ENCODE data around the gene TFDP2. TPM values are rescaled to one million over a fixed set of nuclear protein-coding genes. Genes with fewer than 3 reads are reported as not detected.

Gene TFDP2
- total and polyA plus RNA-seq, 9 of the 15 experiments (the other 6 are each of a cell fraction or from before 2014, with no cell fraction given) = 95.6 to 179 (median 126) TPM

- Histone ChIP-seq H3K4me3 (no peak overlapping the region), H4K20me1 (replicated peaks; ENCODE audit: control insufficient read depth, insufficient read depth, low read length) (no peaks in the 10 kb centered on the region), H3K4me2 (ENCODE audit: insufficient read depth, low read length) (no peak overlapping the region), H3K9me1 (ENCODE audit: control insufficient read depth, insufficient read depth, low read length) (no peaks in the 10 kb centered on the region), H3K36me3 (ENCODE audit: control insufficient read depth, insufficient read depth, low read length) (peaks cover 77% of the 10 kb centered on the region), H3K27ac (ENCODE audit: extremely low read depth, low read depth, low read length) (no peak overlapping the region), H3K27me3 (ENCODE audit: control insufficient read depth in 2 of 2, insufficient read depth in 2 of 2, low read length in 2 of 2) (no peaks in the 10 kb centered on the region), H3K4me1 (replicated peaks in 1 of 2; ENCODE audit: control insufficient read depth in 2 of 2, insufficient read depth in 2 of 2, low read length in 2 of 2) (no peaks in the 10 kb centered on the region), H3K9ac (ENCODE audit: insufficient read depth in 1 of 2, low read depth in 2 of 2, low read length in 2 of 2) (no peak overlapping the region), H3K79me2 (ENCODE audit: control insufficient read depth, insufficient read depth, low read length) (no peaks in the 10 kb centered on the region), H3K9me3 (replicated peaks; ENCODE audit: control insufficient read depth, insufficient read depth, low read depth, low read length) (no peaks in the 10 kb centered on the region), H2AFZ (ENCODE audit: low read depth, low read length) (no peak overlapping the region)
- ATAC-seq = no peak
- ChIA-PET CTCF (ENCODE audit: low intra/inter-chr PET ratio) (no interaction called here), POLR2A (no interaction called here)
- no peak for TF ChIP-seq MYNN (IDR thresholded peaks at IDR 0.05)
- no peak for TF ChIP-seq MYNN (CRISPR knock-in tag; IDR thresholded peaks at IDR 0.05)
- no peak for TF ChIP-seq RCOR1 (IDR thresholded peaks at IDR 0.05; ENCODE audit: borderline replicate concordance in 1 of 2, low read depth in 2 of 2, low read length in 2 of 2)
- no peak for TF ChIP-seq MTF1 (CRISPR knock-in tag; IDR thresholded peaks at IDR 0.05; ENCODE audit: borderline replicate concordance)
- TF ChIP-seq FOS (IDR thresholded peaks at IDR 0.05; ENCODE audit: extremely low read depth, insufficient read length) = no peak
- TF ChIP-seq, protein P1, sequence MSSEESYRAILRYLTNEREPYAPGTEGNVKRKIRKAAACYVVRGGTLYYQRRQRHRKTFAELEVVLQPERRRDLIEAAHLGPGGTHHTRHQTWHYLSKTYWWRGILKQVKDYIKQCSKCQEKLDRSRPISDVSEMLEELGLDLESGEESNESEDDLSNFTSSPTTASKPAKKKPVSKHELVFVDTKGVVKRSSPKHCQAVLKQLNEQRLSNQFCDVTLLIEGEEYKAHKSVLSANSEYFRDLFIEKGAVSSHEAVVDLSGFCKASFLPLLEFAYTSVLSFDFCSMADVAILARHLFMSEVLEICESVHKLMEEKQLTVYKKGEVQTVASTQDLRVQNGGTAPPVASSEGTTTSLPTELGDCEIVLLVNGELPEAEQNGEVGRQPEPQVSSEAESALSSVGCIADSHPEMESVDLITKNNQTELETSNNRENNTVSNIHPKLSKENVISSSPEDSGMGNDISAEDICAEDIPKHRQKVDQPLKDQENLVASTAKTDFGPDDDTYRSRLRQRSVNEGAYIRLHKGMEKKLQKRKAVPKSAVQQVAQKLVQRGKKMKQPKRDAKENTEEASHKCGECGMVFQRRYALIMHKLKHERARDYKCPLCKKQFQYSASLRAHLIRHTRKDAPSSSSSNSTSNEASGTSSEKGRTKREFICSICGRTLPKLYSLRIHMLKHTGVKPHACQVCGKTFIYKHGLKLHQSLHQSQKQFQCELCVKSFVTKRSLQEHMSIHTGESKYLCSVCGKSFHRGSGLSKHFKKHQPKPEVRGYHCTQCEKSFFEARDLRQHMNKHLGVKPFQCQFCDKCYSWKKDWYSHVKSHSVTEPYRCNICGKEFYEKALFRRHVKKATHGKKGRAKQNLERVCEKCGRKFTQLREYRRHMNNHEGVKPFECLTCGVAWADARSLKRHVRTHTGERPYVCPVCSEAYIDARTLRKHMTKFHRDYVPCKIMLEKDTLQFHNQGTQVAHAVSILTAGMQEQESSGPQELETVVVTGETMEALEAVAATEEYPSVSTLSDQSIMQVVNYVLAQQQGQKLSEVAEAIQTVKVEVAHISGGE (CRISPR knock-in tag; IDR thresholded peaks at IDR 0.05) = no peak
- no peak for TF ChIP-seq POLR3G (IDR thresholded peaks at IDR 0.05; ENCODE audit: extremely low read depth, insufficient read length, insufficient replicate concordance)
- TF ChIP-seq ARNT (IDR thresholded peaks at IDR 0.05) = no peak
- TF ChIP-seq ZNF444 (CRISPR knock-in tag; IDR thresholded peaks at IDR 0.05) = no peak
- no peak for TF ChIP-seq GABPB1 (CRISPR knock-in tag; IDR thresholded peaks at IDR 0.05)
- TF ChIP-seq ZNF280B (CRISPR knock-in tag; IDR thresholded peaks at IDR 0.05) = no peak
- TF ChIP-seq, protein P2, sequence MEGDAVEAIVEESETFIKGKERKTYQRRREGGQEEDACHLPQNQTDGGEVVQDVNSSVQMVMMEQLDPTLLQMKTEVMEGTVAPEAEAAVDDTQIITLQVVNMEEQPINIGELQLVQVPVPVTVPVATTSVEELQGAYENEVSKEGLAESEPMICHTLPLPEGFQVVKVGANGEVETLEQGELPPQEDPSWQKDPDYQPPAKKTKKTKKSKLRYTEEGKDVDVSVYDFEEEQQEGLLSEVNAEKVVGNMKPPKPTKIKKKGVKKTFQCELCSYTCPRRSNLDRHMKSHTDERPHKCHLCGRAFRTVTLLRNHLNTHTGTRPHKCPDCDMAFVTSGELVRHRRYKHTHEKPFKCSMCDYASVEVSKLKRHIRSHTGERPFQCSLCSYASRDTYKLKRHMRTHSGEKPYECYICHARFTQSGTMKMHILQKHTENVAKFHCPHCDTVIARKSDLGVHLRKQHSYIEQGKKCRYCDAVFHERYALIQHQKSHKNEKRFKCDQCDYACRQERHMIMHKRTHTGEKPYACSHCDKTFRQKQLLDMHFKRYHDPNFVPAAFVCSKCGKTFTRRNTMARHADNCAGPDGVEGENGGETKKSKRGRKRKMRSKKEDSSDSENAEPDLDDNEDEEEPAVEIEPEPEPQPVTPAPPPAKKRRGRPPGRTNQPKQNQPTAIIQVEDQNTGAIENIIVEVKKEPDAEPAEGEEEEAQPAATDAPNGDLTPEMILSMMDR (IDR thresholded peaks at IDR 0.05 in 2 of 3, conservative IDR thresholded peaks at IDR 0.05 in 1 of 3; ENCODE audit: insufficient read depth in 2 of 3, low read depth in 1 of 3, low read length in 3 of 3) = no peak
- no peak for TF ChIP-seq MLX (CRISPR knock-in tag; conservative IDR thresholded peaks at IDR 0.05)
- TF ChIP-seq TEAD2 (tag; IDR thresholded peaks at IDR 0.05) = no peak
- TF ChIP-seq FOXJ2 (tag; IDR thresholded peaks at IDR 0.05) = no peak
- no peak for TF ChIP-seq LARP7 (IDR thresholded peaks at IDR 0.05)
- 98% methylated on average over 2 of the region's 2 CpGs for WGBS (ENCODE audit: insufficient coverage, low coverage, missing lambda C conversion rate)
- no TSS peak for BruUV-seq (replicated peaks)
- no peak for FAIRE-seq
- intact Hi-C loops (cut with micrococcal nuclease) (no loop called here), in situ Hi-C loops (cut with MboI) (no loop called here)
- DNase-seq (ENCODE audit: extremely low read depth in 1 of 4, low spot score in 3 of 4) = no peak
These were observed 228.0 kb downstream of the TFDP2 start for GRCh38 chr3:141921316-141921715.

Measured in K562 (cell line).